Gastrocnemius medialis (tissue), 4 donors: Measurements from ENCODE around the gene SPANXN2. TPM values are rescaled to one million over a fixed set of nuclear protein-coding genes. Genes with fewer than 3 reads are reported as not detected.

Experiments
- ATAC-seq, 2 donors: fragments of 150-250 bp; one replicate each; pipeline ENCODE4 v1.9.1; 2016
- DNase-seq, 2 donors: peaks; one replicate each; pipeline ENCODE4 v3.0.0-alpha.2; 2019
- H3K27ac ChIP-seq, 4 donors: fragments of 200-600 bp; sonication (generic); 1 replicate in 1 of 4; 2 replicates in 3 of 4; pipeline ENCODE4 v1.5.1; 2016 to 2018; ENCODE audit warnings: mild to moderate bottlenecking in 2 of 4, moderate library complexity in 1 of 4
- H3K27me3 ChIP-seq, 3 donors: fragments of 200-600 bp; sonication (generic) in 2 of 3; 1 replicate in 1 of 3; 2 replicates in 2 of 3; pipeline versions ENCODE4 v1.5.1 to v1.6.0; 2016 to 2019; ENCODE audit warnings: mild to moderate bottlenecking in 1 of 3, moderate library complexity in 1 of 3
- H3K36me3 ChIP-seq, 2 donors: fragments of 200-600 bp; sonication (generic) in 1 of 2; one replicate each; pipeline ENCODE4 v1.5.1; 2017 to 2018
- H3K4me1 ChIP-seq, 2 donors: fragments of 200-600 bp; sonication (generic) in 1 of 2; one replicate each; pipeline ENCODE4 v1.5.1; 2016 to 2017; ENCODE audit warnings: mild to moderate bottlenecking in 2 of 2
- H3K4me3 ChIP-seq, 4 donors: fragments of 200-600 bp; sonication (generic) in 3 of 4; 1 replicate in 1 of 4; 2 replicates in 3 of 4; pipeline ENCODE4 v1.5.1; 2016 to 2019; ENCODE audit warnings: mild to moderate bottlenecking in 2 of 4
- H3K9me3 ChIP-seq, 3 donors: fragments of 200-600 bp; sonication (generic) in 2 of 3; 1 replicate in 1 of 3; 2 replicates in 2 of 3; pipeline ENCODE4 v1.5.1; 2016 to 2019
- CTCF ChIP-seq, 5 experiments: fragments of 450-650 bp in 3 of 5; fragments of 200-600 bp in 2 of 5; sonication (generic) in 2 of 5; IDR thresholded peaks in 4 of 5; conservative IDR thresholded peaks in 1 of 5; 1 replicate in 4 of 5; 2 replicates in 1 of 5; pipeline ENCODE4 v1.5.1; 2016 to 2019; ENCODE audit warnings: antibody characterized with exemption in 5 of 5, mild to moderate bottlenecking in 3 of 5, moderate library complexity in 3 of 5
- POLR2A ChIP-seq, 2 donors: fragments of 450-650 bp; IDR thresholded peaks; one replicate each; pipeline ENCODE4 v1.6.1; 2017; ENCODE audit warnings: antibody characterized with exemption in 2 of 2, mild to moderate bottlenecking in 2 of 2, moderate library complexity in 2 of 2
- in situ Hi-C, 4 donors: fragments of 200-750 bp; cut with MboI; loops; one replicate each; pipeline versions ENCODE4 v1.15.0 to v1.8.0; 2017; ENCODE audit warnings: low sequenced_read_pairs in 4 of 4
- intact Hi-C: fragments of 100-400 bp; cut with DNase I; formaldehyde crosslinking; loops from one replicate; pipeline ENCODE4 v1.15.1; 2023; ENCODE audit warnings: low total_unique reads
- total RNA-seq, 4 donors: library from RNA; depleted of rRNA; stranded (reverse); fragments of >200 nt; gene quantifications; one replicate each; pipeline versions ENCODE4 v1.1.0 to v1.2.3, GENCODE V29; 2016

Gene SPANXN2
- total RNA-seq, 4 donors from 2014 or later: not detected

- Histone ChIP-seq H3K27ac (no peak overlapping the region), H3K9me3 (no peaks in the 10 kb centered on the region), H3K36me3 (no peaks in the 10 kb centered on the region), H3K27me3 (no peaks in the 10 kb centered on the region), H3K4me3 (no peak overlapping the region), H3K4me1 (no peaks in the 10 kb centered on the region)
- DNase-seq (no peak), ATAC-seq (no peak)
- in situ Hi-C loops: loop anchor here in 1 of 4 donors (25.0 kb wide), 1 partner anchor 1504 kb away; no protein-coding TSS in a partner anchor
- no peak for TF ChIP-seq POLR2A (IDR thresholded peaks at IDR 0.05)
- no peak for TF ChIP-seq CTCF (IDR thresholded peaks at IDR 0.05 in 4 of 5, conservative IDR thresholded peaks at IDR 0.05 in 1 of 5)
- intact Hi-C loops: no loop called here
Measured at GRCh38 chrX:143683486-143683885, 37.1 kb downstream of the SPANXN2 start.

GRCh38 chrX:143674926-143675325, 45.6 kb downstream of the SPANXN2 start:
- intact Hi-C loops: no loop called here
- Histone ChIP-seq H3K9me3 (no peaks in the 10 kb centered on the region), H3K27ac (no peak overlapping the region), H3K27me3 (no peaks in the 10 kb centered on the region), H3K36me3 (no peaks in the 10 kb centered on the region), H3K4me1 (no peaks in the 10 kb centered on the region), H3K4me3 (no peak overlapping the region)
- ATAC-seq: no peak
- no peak for DNase-seq
- TF ChIP-seq POLR2A (IDR thresholded peaks at IDR 0.05) (no peak), CTCF (IDR thresholded peaks at IDR 0.05 in 4 of 5, conservative IDR thresholded peaks at IDR 0.05 in 1 of 5) (no peak)
- in situ Hi-C loops: loop anchor here in 2 of 4 donors (25.0 kb wide), 1 partner anchor 1512 kb away; no protein-coding TSS in a partner anchor

DNA sequence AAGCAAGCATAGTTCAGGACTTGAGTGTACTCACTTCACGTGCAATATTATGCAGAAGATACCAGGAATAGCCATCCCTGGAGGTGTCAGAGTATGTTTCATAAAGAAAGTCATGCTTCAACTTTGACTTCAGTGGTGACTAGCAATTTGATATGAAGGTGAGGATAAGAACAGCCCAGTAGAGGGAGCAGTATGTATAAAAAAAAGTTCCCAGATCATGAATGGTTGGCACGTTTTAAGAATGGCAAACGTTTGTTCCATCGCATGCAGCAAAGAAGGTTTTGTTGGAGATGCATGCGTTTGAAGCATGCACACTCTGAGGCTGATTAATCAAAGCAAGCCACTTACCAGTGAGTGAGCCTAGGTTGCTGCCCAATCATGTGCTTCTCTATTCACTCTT, 51.2 kb downstream of the SPANXN2 start:
- intact Hi-C loops: no loop called here
- DNase-seq (no peak), ATAC-seq (no peak)
- Histone ChIP-seq H3K4me3 (no peak overlapping the region), H3K4me1 (no peaks in the 10 kb centered on the region), H3K36me3 (no peaks in the 10 kb centered on the region), H3K27ac (no peak overlapping the region), H3K27me3 (no peaks in the 10 kb centered on the region), H3K9me3 (no peaks in the 10 kb centered on the region)
- TF ChIP-seq POLR2A (IDR thresholded peaks at IDR 0.05) (no peak), CTCF (IDR thresholded peaks at IDR 0.05 in 4 of 5, conservative IDR thresholded peaks at IDR 0.05 in 1 of 5) (no peak)
- in situ Hi-C loops: loop anchor here in 1 of 4 donors (25.0 kb wide), 1 partner anchor 1518 kb away; no protein-coding TSS in a partner anchor

GRCh38 chrX:143664302-143664701, 56.2 kb downstream of the SPANXN2 start:
- no peak overlapping the region for H3K4me3 ChIP-seq
- ATAC-seq (no peak), DNase-seq (no peak)
- H3K9me3 ChIP-seq: no peaks in the 10 kb centered on the region
- H3K27me3 ChIP-seq: no peaks in the 10 kb centered on the region
- in situ Hi-C loops (loop anchor here in 1 of 4 donors (25.0 kb wide), 1 partner anchor 1523 kb away; no protein-coding TSS in a partner anchor), intact Hi-C loops (no loop called here)
- no peak overlapping the region for H3K27ac ChIP-seq
- peak in 1 of 5 experiments; percentile 41 for TF ChIP-seq CTCF (IDR thresholded peaks at IDR 0.05 in 4 of 5, conservative IDR thresholded peaks at IDR 0.05 in 1 of 5)
- no peak for TF ChIP-seq POLR2A (IDR thresholded peaks at IDR 0.05)
- H3K36me3 ChIP-seq: no peaks in the 10 kb centered on the region
- H3K4me1 ChIP-seq: no peaks in the 10 kb centered on the region

- DNase-seq (no peak), ATAC-seq (no peak)
- Histone ChIP-seq H3K27ac (no peak overlapping the region), H3K9me3 (no peaks in the 10 kb centered on the region), H3K36me3 (no peaks in the 10 kb centered on the region), H3K27me3 (no peaks in the 10 kb centered on the region), H3K4me1 (no peaks in the 10 kb centered on the region), H3K4me3 (no peak overlapping the region)
- in situ Hi-C loops (loop anchor here in 1 of 4 donors (25.0 kb wide), 1 partner anchor 1524 kb away; no protein-coding TSS in a partner anchor), intact Hi-C loops (no loop called here)
- TF ChIP-seq CTCF (IDR thresholded peaks at IDR 0.05 in 4 of 5, conservative IDR thresholded peaks at IDR 0.05 in 1 of 5) (no peak), POLR2A (IDR thresholded peaks at IDR 0.05) (no peak)
Measured at GRCh38 chrX:143663755-143664154, 56.8 kb downstream of the SPANXN2 start.
